Measurements from ENCODE around the gene TCERG1L.

TCERG1L gene

GRCh38 chr10:131270461-131271190, 40.9 kb downstream of the TCERG1L start:
- TF ChIP-seq GATA3 (IDR thresholded peaks at IDR 0.05; ENCODE audit: low read depth, low read length) (no peak), GATA2 (IDR thresholded peaks at IDR 0.05; ENCODE audit: low read depth, low read length) (no peak)

GRCh38 chr10:131269776-131270460, 41.6 kb downstream of the TCERG1L start:
- no peak for TF ChIP-seq GATA2 (IDR thresholded peaks at IDR 0.05; ENCODE audit: low read depth, low read length)
- TF ChIP-seq GATA3 (IDR thresholded peaks at IDR 0.05; ENCODE audit: low read depth, low read length): no peak

DNA sequence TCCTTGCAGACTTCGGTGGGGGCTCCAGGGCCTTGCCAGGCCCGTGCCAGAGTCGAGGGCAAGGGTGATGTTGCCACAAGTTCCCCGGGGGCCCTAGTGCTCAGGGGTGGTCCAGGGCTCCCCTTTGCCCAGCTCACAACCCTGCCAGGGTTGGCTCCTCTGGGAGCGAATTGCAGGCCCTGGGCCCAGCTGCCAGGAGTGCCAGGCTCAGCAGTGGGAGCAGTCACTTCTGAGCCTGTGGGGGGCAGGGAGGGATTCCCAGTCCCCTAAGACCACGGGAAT, 43.8 kb downstream of the TCERG1L start:
- TF ChIP-seq GATA2 (IDR thresholded peaks at IDR 0.05; ENCODE audit: low read depth, low read length): no peak
- TF ChIP-seq GATA3 (IDR thresholded peaks at IDR 0.05; ENCODE audit: low read depth, low read length): no peak

GRCh38 chr10:131266936-131267813, 44.3 kb downstream of the TCERG1L start:
- TF ChIP-seq GATA3 (IDR thresholded peaks at IDR 0.05; ENCODE audit: low read depth, low read length) (no peak), GATA2 (IDR thresholded peaks at IDR 0.05; ENCODE audit: low read depth, low read length) (no peak)

GRCh38 chr10:131264110-131264788, 47.3 kb downstream of the TCERG1L start:
- TF ChIP-seq GATA2 (IDR thresholded peaks at IDR 0.05; ENCODE audit: low read depth, low read length) (no peak), GATA3 (IDR thresholded peaks at IDR 0.05; ENCODE audit: low read depth, low read length) (no peak)

- TF ChIP-seq GATA2 (IDR thresholded peaks at IDR 0.05; ENCODE audit: low read depth, low read length) (no peak), GATA3 (IDR thresholded peaks at IDR 0.05; ENCODE audit: low read depth, low read length) (no peak)
These were observed 49.5 kb downstream of the TCERG1L start for GRCh38 chr10:131261890-131262475.

DNA sequence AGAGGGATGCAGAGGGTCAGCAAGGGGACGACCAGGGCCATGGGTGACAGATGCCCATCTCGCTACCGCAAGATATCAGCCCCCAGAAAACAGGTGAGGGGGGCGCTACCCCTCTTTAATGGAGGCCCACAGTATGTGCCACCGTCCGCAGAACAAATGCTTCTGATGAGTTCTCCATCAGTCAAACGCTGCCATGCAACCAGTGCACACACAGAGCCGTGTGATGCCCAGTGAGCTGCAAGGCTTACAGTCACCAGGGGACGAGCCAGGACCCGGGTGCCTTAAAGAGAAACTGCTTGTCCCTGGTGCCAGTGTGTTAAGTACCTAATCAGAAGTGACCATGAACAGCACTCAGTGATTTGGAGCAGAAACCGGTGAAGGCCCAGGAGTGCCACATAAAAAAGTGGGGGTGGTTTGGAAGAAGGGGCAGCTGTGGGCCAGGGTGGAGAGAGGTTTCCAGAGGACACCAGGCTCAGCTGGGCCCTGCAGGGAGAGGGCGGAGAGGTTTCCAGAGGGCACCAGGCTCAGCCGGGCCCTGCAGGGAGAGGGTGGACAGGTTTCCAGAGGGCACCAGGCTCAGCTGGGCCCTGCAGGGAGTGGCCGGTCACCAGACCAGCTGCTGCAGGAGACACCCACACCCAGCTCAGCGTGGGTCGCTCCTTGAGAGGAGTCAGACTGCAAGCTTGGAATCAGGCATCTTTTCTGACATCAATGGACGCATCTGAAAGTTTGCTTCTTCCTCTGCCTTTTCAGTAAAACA, 50.9 kb downstream of the TCERG1L start:
- TF ChIP-seq GATA2 (IDR thresholded peaks at IDR 0.05; ENCODE audit: low read depth, low read length) (no peak), GATA3 (IDR thresholded peaks at IDR 0.05; ENCODE audit: low read depth, low read length) (no peak)

DNA sequence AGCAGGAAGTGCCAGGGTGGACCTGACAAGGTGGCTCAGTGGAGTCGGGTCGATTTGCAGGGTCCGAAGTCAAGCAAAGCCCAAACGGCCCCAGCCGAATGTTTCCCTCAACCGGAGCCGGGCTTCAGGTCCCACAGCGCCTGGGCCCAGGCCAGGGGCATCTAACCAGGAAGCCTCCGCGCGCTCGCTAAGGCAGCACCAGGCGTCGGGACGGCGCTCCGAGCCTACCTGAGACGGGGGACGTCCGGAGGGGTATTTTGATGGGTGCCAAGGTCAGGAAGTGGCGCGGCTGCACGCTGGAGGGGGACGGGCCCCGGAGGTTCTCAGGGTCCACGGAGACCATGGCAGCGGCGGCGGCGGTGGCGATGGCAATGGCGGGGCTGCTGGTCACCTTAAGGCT, 51.5 kb downstream of the TCERG1L start:
- TF ChIP-seq GATA3 (IDR thresholded peaks at IDR 0.05; ENCODE audit: low read depth, low read length): no peak
- TF ChIP-seq GATA2 (IDR thresholded peaks at IDR 0.05; ENCODE audit: low read depth, low read length): no peak

DNA sequence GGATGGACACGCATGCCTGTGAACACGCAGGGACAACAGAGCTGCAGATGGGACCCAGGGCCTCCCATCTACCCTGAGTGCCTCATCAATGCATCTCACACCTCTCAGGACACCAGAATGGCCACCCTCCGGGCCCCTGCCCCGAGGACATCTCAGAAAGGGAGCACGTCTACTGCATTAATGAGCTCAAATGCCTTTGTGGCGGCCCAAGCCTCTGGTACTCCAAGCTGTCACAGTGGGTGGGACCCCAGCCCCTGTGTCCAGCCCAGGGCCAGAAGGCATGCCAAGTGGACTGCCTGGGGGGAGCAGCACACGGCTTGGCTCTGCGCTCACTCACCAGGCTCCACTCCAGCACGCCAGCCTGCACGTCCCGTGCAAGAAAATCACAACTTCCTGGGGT, 52.0 kb downstream of the TCERG1L start:
- TF ChIP-seq GATA3 (IDR thresholded peaks at IDR 0.05; ENCODE audit: low read depth, low read length): no peak
- TF ChIP-seq GATA2 (IDR thresholded peaks at IDR 0.05; ENCODE audit: low read depth, low read length): no peak

- TF ChIP-seq GATA3 (IDR thresholded peaks at IDR 0.05; ENCODE audit: low read depth, low read length) (no peak), GATA2 (IDR thresholded peaks at IDR 0.05; ENCODE audit: low read depth, low read length) (no peak)
These were observed 53.3 kb downstream of the TCERG1L start for GRCh38 chr10:131258256-131258655.

DNA sequence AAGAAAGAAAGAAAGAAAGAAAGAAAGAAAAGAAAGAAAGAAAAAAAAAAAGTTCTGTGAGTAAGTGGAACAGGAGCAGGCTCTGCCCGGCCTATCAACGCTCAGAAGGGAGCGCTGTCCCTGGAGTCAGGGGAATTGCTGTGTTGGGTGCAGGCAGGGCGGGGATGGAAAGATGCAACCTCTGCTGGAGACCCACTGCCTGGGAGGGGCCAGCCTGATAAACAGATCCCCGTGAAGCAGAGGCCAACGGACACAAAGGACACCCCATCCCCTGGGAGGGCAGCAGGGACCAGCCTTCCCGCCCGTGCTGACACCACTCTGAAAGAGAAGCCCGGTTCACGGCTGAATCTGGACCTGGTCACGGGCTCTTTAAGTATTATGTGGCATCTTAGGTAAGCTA, 54.5 kb downstream of the TCERG1L start:
- TF ChIP-seq GATA2 (IDR thresholded peaks at IDR 0.05; ENCODE audit: low read depth, low read length): no peak
- no peak for TF ChIP-seq GATA3 (IDR thresholded peaks at IDR 0.05; ENCODE audit: low read depth, low read length)

DNA sequence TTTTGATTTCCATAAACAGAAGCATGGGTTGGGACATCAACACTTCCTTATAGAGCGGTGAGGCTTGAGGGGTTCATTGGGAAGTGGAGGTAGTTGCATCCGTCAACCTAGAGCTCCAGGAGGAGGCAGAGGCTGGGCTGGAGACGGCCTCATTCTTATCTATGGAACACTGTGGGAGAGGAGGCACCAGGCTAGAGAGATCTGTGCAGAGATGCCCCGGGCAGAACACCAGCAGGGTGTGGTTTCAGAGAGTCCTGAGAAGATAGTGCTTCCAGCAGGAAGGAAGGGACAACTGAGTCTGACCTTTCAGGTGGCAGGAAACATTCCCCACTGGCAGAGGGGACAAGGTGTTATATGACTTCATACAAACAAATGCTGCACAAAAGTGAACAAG, 56.7 kb downstream of the TCERG1L start:
- no peak for TF ChIP-seq GATA3 (IDR thresholded peaks at IDR 0.05; ENCODE audit: low read depth, low read length)
- TF ChIP-seq GATA2 (IDR thresholded peaks at IDR 0.05; ENCODE audit: low read depth, low read length): no peak
